Thoracic aorta (tissue), 2 donors: ENCODE measurements around the gene TOR1AIP1. TPM values are rescaled to one million over a fixed set of nuclear protein-coding genes. Genes with fewer than 3 reads are reported as not detected.

Source experiments
- ATAC-seq: fragments of 150-250 bp; one replicate; pipeline ENCODE4 v1.8.0; 2017; ENCODE audit warnings: low read depth; ENCODE audit not compliant: insufficient number of reproducible peaks, low FRiP score
- DNase-seq: peaks from one replicate; pipeline ENCODE4 v3.0.0-alpha.2; 2020; ENCODE audit warnings: low spot score
- H3K27ac ChIP-seq, 2 donors: fragments of 200-600 bp; sonication (generic); 1 replicate in 1 of 2; 2 replicates in 1 of 2; pipeline ENCODE4 v1.5.1; 2016; ENCODE audit warnings: mild to moderate bottlenecking in 2 of 2, moderate library complexity in 2 of 2
- H3K27me3 ChIP-seq: fragments of 200-600 bp; sonication (generic); replicated peaks from 2 replicates; pipeline ENCODE4 v1.6.0; 2016; ENCODE audit warnings: mild to moderate bottlenecking; ENCODE audit not compliant: insufficient read depth
- H3K36me3 ChIP-seq: fragments of 200-600 bp; sonication (generic); one replicate; pipeline ENCODE4 v1.5.1; 2016
- H3K4me1 ChIP-seq, 2 donors: fragments of 200-600 bp; sonication (generic); 1 replicate in 1 of 2; 2 replicates in 1 of 2; pipeline versions ENCODE4 v1.5.1 to v1.6.0; 2016; ENCODE audit warnings: low read depth in 2 of 2, mild to moderate bottlenecking in 1 of 2; ENCODE audit not compliant: control insufficient read depth in 1 of 2
- H3K4me3 ChIP-seq: fragments of 200-600 bp; sonication (generic); 2 replicates; pipeline ENCODE4 v1.5.1; 2016; ENCODE audit warnings: mild to moderate bottlenecking
- H3K9me3 ChIP-seq: fragments of 200-600 bp; sonication (generic); 2 replicates; pipeline ENCODE4 v1.5.1; 2016
- CTCF ChIP-seq: fragments of 200-600 bp; sonication (generic); IDR thresholded peaks from one replicate; pipeline ENCODE4 v1.5.1; 2019; ENCODE audit warnings: antibody characterized with exemption
- total RNA-seq, 2 donors: library from RNA; depleted of rRNA; stranded (reverse); fragments of >200 nt; gene quantifications; one replicate each; pipeline versions ENCODE4 v1.1.0 to v1.2.3, GENCODE V29; 2016

The TOR1AIP1 gene
- total RNA-seq, 2 donors from 2014 or later = 99.5 to 106 TPM

- no peak for TF ChIP-seq CTCF
- Histone ChIP-seq H3K27ac (no peak overlapping the region), H3K36me3 (peaks cover 3% of the 10 kb centered on the region), H3K4me1 (no peaks in the 10 kb centered on the region), H3K27me3 (no peaks in the 10 kb centered on the region), H3K4me3 (no peak overlapping the region), H3K9me3 (no peaks in the 10 kb centered on the region)
- ATAC-seq (no peak), DNase-seq (no peak)
These were observed 25.8 kb upstream of the TOR1AIP1 start for GRCh38 chr1:179856296-179856695.

- H3K27me3 ChIP-seq = no peaks in the 10 kb centered on the region
- H3K4me3 ChIP-seq = no peak overlapping the region
- no peak overlapping the region for H3K27ac ChIP-seq
- TF ChIP-seq CTCF = no peak
- H3K9me3 ChIP-seq = no peaks in the 10 kb centered on the region
- DNase-seq = no peak
- peaks cover 3% of the 10 kb centered on the region for H3K36me3 ChIP-seq
- no peak for ATAC-seq
- no peaks in the 10 kb centered on the region for H3K4me1 ChIP-seq
These were observed 25.1 kb upstream of the TOR1AIP1 start for GRCh38 chr1:179857009-179857408.

GRCh38 chr1:179860652-179861051 is 21.4 kb upstream of the TOR1AIP1 start:
- no peak for ATAC-seq
- Histone ChIP-seq H3K36me3 (peaks cover 12% of the 10 kb centered on the region), H3K4me3 (no peak overlapping the region), H3K27me3 (no peaks in the 10 kb centered on the region), H3K4me1 (no peaks in the 10 kb centered on the region), H3K27ac (no peak overlapping the region), H3K9me3 (no peaks in the 10 kb centered on the region)
- DNase-seq = no peak
- TF ChIP-seq CTCF = no peak

- no peak for TF ChIP-seq CTCF
- ATAC-seq (no peak), DNase-seq (no peak)
- Histone ChIP-seq H3K27ac (no peak overlapping the region), H3K4me1 (no peaks in the 10 kb centered on the region), H3K9me3 (no peaks in the 10 kb centered on the region), H3K27me3 (no peaks in the 10 kb centered on the region), H3K4me3 (no peak overlapping the region), H3K36me3 (peaks cover 12% of the 10 kb centered on the region)
These were observed 16.7 kb upstream of the TOR1AIP1 start for GRCh38 chr1:179865377-179865776.

- no peak for TF ChIP-seq CTCF
- Histone ChIP-seq H3K4me3 (no peak overlapping the region), H3K9me3 (no peaks in the 10 kb centered on the region), H3K27me3 (no peaks in the 10 kb centered on the region), H3K27ac (no peak overlapping the region), H3K4me1 (peaks cover 0 to 7% of the 10 kb centered on the region in 2 donors), H3K36me3 (peaks cover 12% of the 10 kb centered on the region)
- ATAC-seq (no peak), DNase-seq (no peak)
These were observed 15.5 kb upstream of the TOR1AIP1 start for GRCh38 chr1:179866616-179867015.
